LHCN-M2 (cell line): Measurements from ENCODE around the gene NELL1. TPM values are rescaled to one million over a fixed set of nuclear protein-coding genes. Genes with fewer than 3 reads are reported as not detected.

Experiments
- total RNA-seq: library from RNA; depleted of rRNA; stranded (reverse); fragments of >200 nt; gene quantifications from 2 replicates; pipeline ENCODE4 v1.2.3, GENCODE V29; 2014; rRNA removed

The NELL1 gene
- total RNA-seq, 1 experiment from 2014 or later: not detected

Other genes with a start within 250 kb of the NELL1 start
- not detected in 2 replicates for gene SLC6A5, start 70.0 kb upstream of the NELL1 start, total RNA-seq